ENCODE measurements around the gene TSPAN32.

TSPAN32 gene

GRCh38 chr11:2306877-2307500, 5.2 kb downstream of the TSPAN32 start:
- TF ChIP-seq ZBTB7A (IDR thresholded peaks at IDR 0.05; ENCODE audit: low read depth) (no peak), TCF12 (IDR thresholded peaks at IDR 0.05; ENCODE audit: low read depth) (no peak), CREB1 (IDR thresholded peaks at IDR 0.05; ENCODE audit: low read depth) (no peak), TEAD4 (IDR thresholded peaks at IDR 0.05) (no peak), EGR1 (IDR thresholded peaks at IDR 0.05) (no peak), MAX (IDR thresholded peaks at IDR 0.05) (no peak), CEBPB (IDR thresholded peaks at IDR 0.05) (no peak), RAD21 (IDR thresholded peaks at IDR 0.05; ENCODE audit: low read depth) (no peak), EP300 (IDR thresholded peaks at IDR 0.05; ENCODE audit: borderline replicate concordance) (no peak), TAF1 (IDR thresholded peaks at IDR 0.05; ENCODE audit: low read depth) (no peak), YY1 (IDR thresholded peaks at IDR 0.05; ENCODE audit: low read depth) (no peak), NFIC (IDR thresholded peaks at IDR 0.05) (no peak), FOXM1 (IDR thresholded peaks at IDR 0.05; ENCODE audit: borderline replicate concordance, low read depth) (no peak)
- TF ChIP-seq, protein P1, sequence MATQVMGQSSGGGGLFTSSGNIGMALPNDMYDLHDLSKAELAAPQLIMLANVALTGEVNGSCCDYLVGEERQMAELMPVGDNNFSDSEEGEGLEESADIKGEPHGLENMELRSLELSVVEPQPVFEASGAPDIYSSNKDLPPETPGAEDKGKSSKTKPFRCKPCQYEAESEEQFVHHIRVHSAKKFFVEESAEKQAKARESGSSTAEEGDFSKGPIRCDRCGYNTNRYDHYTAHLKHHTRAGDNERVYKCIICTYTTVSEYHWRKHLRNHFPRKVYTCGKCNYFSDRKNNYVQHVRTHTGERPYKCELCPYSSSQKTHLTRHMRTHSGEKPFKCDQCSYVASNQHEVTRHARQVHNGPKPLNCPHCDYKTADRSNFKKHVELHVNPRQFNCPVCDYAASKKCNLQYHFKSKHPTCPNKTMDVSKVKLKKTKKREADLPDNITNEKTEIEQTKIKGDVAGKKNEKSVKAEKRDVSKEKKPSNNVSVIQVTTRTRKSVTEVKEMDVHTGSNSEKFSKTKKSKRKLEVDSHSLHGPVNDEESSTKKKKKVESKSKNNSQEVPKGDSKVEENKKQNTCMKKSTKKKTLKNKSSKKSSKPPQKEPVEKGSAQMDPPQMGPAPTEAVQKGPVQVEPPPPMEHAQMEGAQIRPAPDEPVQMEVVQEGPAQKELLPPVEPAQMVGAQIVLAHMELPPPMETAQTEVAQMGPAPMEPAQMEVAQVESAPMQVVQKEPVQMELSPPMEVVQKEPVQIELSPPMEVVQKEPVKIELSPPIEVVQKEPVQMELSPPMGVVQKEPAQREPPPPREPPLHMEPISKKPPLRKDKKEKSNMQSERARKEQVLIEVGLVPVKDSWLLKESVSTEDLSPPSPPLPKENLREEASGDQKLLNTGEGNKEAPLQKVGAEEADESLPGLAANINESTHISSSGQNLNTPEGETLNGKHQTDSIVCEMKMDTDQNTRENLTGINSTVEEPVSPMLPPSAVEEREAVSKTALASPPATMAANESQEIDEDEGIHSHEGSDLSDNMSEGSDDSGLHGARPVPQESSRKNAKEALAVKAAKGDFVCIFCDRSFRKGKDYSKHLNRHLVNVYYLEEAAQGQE (IDR thresholded peaks at IDR 0.05; ENCODE audit: low read depth), result no peak
- TF ChIP-seq, protein P2, sequence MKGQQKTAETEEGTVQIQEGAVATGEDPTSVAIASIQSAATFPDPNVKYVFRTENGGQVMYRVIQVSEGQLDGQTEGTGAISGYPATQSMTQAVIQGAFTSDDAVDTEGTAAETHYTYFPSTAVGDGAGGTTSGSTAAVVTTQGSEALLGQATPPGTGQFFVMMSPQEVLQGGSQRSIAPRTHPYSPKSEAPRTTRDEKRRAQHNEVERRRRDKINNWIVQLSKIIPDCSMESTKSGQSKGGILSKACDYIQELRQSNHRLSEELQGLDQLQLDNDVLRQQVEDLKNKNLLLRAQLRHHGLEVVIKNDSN (IDR thresholded peaks at IDR 0.05), result no peak

- no peak for TF ChIP-seq EP300 (IDR thresholded peaks at IDR 0.05; ENCODE audit: borderline replicate concordance)
- TF ChIP-seq MAX (IDR thresholded peaks at IDR 0.05), result no peak
- no peak for TF ChIP-seq CREB1 (IDR thresholded peaks at IDR 0.05; ENCODE audit: low read depth)
- TF ChIP-seq CEBPB (IDR thresholded peaks at IDR 0.05), result no peak
- TF ChIP-seq RAD21 (IDR thresholded peaks at IDR 0.05; ENCODE audit: low read depth), result no peak
- TF ChIP-seq, protein P2 (IDR thresholded peaks at IDR 0.05), result no peak
Observed at GRCh38 chr11:2307501-2308331, 5.9 kb downstream of the TSPAN32 start.

DNA sequence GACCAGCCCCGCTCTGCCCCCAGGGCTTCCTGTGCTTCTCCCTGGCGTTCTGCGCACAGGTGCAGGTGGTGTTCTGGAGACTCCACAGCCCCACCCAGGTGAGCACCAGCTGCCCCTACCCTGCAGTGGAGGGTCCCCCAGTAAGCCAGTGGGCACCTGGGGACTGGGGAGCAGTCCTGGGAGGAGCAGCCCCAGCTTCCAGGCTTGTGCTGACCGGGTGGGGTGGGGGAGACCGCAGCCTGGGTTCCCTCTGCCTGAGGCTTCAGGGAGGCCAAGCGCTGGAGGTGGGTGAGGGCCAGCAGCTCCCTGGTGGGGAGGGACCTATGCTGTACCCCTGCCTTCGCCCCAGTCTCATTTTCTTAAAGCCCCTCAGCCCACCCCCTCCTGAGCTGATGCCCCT, 6.9 kb downstream of the TSPAN32 start:
- TF ChIP-seq RAD21 (IDR thresholded peaks at IDR 0.05; ENCODE audit: low read depth) (no peak), TCF12 (IDR thresholded peaks at IDR 0.05; ENCODE audit: low read depth) (no peak), EP300 (IDR thresholded peaks at IDR 0.05; ENCODE audit: borderline replicate concordance) (no peak), CREB1 (IDR thresholded peaks at IDR 0.05; ENCODE audit: low read depth) (no peak), YY1 (IDR thresholded peaks at IDR 0.05; ENCODE audit: low read depth) (no peak), MAX (IDR thresholded peaks at IDR 0.05) (no peak), NFIC (IDR thresholded peaks at IDR 0.05) (no peak), ZBTB7A (IDR thresholded peaks at IDR 0.05; ENCODE audit: low read depth) (no peak), EGR1 (IDR thresholded peaks at IDR 0.05) (no peak), TEAD4 (IDR thresholded peaks at IDR 0.05) (no peak), TAF1 (IDR thresholded peaks at IDR 0.05; ENCODE audit: low read depth) (no peak), CEBPB (IDR thresholded peaks at IDR 0.05) (no peak), FOXM1 (IDR thresholded peaks at IDR 0.05; ENCODE audit: borderline replicate concordance, low read depth) (no peak)
- TF ChIP-seq, protein P1 (IDR thresholded peaks at IDR 0.05; ENCODE audit: low read depth), result no peak
- TF ChIP-seq, protein P2 (IDR thresholded peaks at IDR 0.05), result no peak

DNA sequence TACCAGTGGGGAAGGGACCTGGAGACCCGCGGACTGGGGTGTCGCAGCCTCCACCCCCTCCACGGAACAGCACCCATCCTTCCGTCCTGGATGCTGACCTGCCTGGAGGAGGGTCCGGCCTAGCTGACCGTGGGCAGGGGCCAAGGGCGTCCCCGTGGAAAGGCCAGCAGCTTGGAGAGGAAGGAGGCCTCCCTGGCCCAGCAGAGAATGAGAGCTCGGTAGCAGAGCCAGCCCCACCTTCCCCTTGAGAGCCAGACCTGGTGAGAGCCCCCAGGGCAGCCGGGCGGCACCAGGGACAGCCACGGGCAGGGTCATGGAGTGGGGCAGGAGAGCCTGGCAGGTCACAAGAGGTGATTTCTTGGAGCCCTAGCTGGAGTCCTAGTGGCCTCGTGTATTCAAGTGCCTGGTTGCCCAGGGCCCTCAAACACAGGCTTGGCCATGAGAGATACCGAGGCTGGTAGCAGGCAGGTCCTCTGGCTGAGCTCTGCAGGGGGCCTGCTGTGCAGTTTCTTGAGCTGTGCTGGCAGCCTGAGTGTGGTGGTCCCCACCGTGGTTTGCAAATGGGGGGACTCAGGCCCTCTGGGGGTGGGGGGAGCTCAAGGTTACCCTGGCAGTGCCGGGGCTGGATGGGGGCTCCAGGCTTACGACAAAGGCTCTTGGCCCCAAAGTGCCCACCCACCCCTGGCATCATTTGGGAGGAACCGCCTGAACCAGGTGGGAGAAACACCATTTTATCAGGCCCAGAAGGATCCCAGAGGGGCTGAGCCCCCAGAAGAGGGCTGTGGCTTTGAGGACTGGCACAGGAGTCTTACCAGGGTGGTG, 7.6 kb downstream of the TSPAN32 start:
- TF ChIP-seq TAF1 (IDR thresholded peaks at IDR 0.05; ENCODE audit: low read depth) (no peak), ZBTB7A (IDR thresholded peaks at IDR 0.05; ENCODE audit: low read depth) (no peak), CEBPB (IDR thresholded peaks at IDR 0.05) (no peak), CREB1 (IDR thresholded peaks at IDR 0.05; ENCODE audit: low read depth) (no peak), TCF12 (IDR thresholded peaks at IDR 0.05; ENCODE audit: low read depth) (no peak), FOXM1 (IDR thresholded peaks at IDR 0.05; ENCODE audit: borderline replicate concordance, low read depth) (no peak), EP300 (IDR thresholded peaks at IDR 0.05; ENCODE audit: borderline replicate concordance) (no peak), YY1 (IDR thresholded peaks at IDR 0.05; ENCODE audit: low read depth) (no peak), EGR1 (IDR thresholded peaks at IDR 0.05) (no peak), RAD21 (IDR thresholded peaks at IDR 0.05; ENCODE audit: low read depth) (no peak), MAX (IDR thresholded peaks at IDR 0.05) (no peak), TEAD4 (IDR thresholded peaks at IDR 0.05) (no peak), NFIC (IDR thresholded peaks at IDR 0.05) (no peak)
- TF ChIP-seq, protein P1 (IDR thresholded peaks at IDR 0.05; ENCODE audit: low read depth), result no peak
- TF ChIP-seq, protein P2 (IDR thresholded peaks at IDR 0.05), result no peak

All from Ishikawa (cell line).